ENCODE data around the gene SOWAHB.

GRCh38 chr4:76896048-76896447 is 1.9 kb downstream of the SOWAHB start:
- TF ChIP-seq CTCF (conservative IDR thresholded peaks at IDR 0.05; ENCODE audit: low read length) (no peak), EZH2phosphoT487 (IDR thresholded peaks at IDR 0.05; ENCODE audit: borderline replicate concordance) (no peak)
